Measurements from ENCODE around the gene BCAS3.

The BCAS3 gene

DNA sequence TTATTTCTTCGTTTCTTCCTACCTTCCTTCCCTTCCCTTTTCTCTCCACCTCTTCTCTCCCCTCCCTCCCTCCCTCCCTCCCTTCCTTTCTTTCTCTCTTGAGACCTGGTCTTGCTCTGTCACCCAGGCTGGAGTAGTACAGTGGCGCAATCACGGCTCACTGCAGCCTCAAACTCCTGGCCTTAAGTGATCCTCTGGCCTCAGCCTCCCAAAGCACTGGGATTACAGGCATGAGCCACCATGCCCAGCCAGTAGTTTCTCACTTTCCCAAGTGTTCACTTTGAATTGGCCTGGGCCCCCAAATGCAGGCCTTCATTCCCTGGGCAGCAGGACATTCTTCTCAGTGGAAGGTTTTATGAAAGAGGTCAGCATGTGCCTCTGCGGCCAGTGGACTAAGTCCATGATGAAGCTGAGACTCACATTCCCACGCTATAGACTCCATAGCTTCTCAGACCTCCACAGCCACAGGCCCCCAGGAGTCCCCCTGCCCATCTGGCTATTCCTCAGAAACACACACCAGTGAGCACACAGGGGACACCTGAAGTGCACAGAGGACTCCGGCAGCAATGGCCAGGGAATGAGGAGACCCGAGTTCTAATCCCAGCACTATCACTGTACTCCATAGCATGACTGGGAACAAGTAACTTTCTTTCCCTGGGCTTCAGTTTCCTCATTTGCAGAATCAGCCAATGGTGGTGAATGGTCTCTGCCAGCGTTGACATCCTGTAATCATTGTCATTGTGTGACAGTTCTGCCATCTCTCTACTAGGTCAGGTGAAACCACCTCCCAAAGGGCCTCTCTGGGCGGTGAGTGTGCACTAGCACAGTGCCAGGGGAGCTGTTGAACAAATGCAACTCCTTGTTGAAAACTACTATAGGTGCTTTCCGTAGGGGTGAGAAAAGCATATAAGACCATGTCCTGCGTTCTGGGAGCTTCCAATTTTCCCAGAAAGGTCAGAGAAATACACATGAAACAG is 652.8 kb downstream of the BCAS3 start:
- DNase-seq: no peak

DNA sequence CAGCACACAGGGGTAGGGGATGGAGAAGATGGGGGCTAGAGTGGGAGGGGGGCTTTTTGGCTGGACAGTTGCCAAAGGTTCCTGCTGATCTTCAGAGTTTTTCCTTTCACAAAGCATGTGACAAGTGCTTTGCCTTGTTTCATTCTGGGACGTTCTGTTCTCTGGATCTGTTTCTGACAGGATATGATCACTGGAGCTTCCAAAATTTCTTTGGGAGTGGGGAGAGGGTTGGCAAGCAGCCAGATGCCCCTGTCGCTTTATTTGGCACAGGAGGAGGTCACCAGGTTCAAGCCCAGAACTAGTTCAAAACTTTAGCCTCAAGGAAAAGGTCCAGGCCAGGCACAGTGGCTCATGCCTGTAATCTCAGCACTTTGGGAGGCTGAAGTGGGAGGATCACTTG is 653.5 kb downstream of the BCAS3 start:
- DNase-seq: no peak

DNA sequence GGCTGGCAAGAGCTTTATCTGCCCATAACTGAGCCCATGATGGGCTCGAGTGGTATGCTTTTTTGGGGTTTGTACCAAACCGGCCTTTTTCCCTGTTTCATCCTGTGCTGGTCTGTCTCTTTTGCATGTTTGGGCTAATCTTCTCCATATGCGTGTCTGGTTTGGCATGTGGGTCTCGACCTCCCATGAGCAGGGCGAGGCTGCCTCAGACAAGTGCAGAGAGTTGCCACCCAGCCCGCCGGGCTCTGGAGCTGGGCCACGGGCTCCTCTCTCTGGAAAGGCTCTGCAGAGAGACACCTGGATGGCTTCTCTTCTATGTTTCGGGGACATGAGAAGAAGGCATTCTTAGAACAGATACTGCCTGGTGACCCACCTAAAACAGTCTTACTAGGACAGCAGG is 654.2 kb downstream of the BCAS3 start:
- DNase-seq: no peak

DNA sequence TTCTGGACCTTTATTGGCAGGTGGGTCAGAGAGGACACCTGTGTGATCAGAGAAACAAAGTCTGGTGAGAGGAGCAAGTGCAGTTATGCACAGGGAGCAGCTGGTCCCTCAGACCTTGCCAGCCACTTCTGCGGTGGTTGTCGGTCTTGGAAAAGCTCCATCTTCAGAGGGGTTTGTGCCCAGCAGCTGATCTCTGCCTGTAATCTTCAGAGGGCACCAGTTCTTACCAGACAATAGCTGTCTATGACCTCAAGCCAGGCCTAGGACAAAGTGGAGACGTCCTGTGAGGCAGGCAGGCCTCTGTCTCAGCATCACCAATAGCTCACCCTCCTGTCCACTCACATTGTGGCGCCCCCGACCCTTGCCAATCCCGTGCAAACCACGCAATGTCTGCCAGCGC is 655.5 kb downstream of the BCAS3 start:
- DNase-seq: no peak

DNA sequence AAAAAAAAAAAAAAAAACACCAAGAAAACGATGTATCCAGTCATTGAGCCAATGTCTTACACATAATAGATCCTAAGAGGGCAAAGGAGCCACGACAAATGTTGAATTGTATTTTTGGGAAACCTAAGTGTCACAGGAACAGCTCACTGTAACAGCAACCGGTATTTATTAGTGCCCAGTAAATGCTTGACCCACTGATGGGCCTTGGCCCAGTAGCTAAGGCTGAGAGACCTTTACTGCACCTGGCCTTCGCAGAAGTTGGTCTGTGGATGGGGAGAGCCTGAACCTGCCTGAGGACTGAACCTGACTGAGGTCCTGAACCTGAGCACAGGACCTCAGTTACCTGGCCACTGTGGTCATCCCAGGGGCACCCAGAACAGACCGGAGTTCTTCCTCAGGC is 657.0 kb downstream of the BCAS3 start:
- no peak for DNase-seq

DNA sequence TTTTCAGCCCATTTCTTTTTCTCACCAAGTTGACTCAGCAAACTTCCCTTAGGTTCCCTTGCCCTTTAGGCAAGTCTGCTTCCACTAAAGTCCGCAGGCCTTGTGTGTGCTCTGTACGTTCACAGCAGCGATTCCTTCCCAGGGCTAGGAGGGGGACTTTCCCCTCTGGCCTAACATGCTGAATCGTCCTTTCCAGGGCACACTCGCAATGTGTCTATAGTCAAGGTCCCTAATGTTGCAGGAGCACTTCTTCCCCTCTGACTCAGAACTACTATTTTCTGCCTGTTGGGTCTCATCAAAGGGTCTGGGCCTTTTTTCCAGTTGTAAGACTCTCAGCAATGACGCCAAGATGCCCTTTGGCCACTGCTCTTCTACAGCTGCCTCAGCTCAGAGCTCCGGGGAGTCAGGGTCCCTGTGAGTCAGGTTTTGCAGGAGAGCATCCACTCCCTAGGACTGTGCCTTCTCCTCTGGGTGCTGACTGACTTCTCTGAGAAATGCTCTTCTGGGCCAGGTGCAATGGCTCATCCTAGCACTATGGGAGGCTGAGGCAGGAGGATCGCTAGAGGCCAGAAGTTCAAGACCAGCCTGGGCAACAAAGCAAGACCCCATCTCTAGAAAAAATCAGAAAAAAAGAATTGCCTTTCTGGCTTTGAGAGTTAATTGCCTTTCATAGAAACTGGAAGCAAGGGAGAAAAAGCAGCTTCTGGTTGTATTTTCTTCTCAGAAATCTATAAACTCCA is 657.6 kb downstream of the BCAS3 start:
- DNase-seq: no peak

DNA sequence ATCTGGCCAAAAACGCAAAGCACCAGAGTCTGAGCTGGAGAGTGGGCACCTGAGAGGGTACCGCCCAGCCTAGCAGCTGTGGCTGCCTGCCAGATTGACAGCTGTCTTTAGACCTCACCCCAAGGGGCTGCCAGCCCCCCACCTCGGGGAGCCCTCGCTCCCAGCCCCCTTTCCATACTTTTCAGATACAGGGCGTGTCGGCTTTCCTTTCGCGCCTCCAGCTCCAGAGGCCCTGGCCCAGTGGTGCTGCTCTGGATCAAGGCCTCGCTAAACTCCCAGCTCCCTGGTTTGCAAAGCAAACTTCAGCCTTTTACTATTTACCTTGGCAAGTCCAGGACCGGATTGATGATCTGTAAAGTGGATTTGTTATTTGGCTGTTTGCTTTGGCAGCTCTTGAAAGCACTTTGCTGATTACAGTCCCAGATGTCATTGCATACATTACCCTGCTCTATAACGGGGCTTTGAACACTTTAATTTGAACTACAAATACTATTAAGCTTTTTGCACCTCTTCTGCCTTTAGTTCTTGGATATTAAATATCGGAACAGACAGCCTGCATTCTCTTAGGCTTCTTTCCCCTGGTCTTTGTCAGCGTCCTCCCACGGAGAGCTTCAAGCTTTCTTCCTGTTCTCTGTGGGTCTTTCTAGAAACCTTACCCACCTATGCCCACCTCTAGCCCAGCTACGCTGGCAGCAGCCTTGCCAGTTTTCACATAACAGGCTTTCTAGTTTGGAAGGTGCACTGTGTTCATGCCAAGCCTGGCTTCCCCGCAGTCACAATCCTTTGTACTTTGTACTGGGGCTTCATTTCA is 658.4 kb downstream of the BCAS3 start:
- no peak for DNase-seq

DNA sequence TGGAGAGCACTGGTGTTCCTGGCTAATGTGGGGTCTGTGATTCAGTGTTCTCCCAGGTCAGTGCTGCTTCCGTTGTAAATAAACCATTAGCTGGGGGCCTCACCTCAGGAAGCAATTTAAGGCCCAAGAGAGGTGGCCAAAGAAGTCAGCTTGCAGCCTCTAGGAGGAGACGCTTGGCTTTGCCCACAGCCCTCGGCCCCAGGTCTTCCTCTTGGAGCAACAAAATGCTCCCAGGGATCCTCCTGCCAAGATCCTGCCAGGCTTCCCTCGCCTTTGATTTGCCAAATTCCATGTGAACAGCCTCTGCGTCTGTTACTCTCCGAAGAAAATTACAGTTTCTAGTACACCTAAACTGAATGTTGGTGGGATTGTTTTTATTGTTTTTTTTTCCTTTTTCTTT is 659.6 kb downstream of the BCAS3 start:
- DNase-seq: no peak

DNA sequence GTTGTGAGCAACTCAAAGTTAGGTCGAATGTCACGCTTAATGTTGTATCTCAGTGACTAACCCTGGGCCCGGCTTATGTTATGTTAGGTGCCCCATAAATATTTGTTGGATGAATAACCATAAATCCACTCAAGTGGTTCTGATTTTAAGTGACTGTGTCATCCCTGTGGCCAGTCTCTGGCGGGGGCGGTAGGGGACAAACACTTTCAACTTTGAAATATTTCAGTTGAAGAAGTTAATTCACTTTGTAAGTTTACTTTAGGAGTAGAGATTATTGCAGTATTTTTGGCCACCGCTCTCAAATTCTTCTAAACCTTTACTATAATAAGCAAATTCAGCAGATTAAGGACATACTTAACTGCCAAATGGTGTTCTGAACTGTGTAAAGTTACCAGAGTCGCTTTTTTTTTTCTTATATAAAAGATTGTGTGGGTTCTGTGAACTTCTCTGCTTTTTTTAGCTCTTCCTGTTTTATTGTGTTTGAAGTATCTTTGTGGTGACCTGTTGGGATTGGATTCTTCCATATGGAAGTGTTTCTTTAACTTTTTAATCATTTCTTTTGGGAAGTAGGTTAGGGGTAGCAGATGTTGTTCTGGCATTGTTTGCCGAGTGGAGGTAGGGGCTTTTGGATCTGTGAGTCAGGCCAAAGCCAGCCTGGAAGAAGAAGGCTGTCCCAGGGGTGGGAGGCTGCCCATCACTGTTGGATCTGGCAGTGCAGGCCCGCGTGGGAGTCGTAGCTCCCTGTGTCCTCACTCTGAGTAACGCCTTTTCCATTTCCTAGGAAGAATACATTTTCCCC is 660.5 kb downstream of the BCAS3 start:
- DNase-seq: no peak

DNA sequence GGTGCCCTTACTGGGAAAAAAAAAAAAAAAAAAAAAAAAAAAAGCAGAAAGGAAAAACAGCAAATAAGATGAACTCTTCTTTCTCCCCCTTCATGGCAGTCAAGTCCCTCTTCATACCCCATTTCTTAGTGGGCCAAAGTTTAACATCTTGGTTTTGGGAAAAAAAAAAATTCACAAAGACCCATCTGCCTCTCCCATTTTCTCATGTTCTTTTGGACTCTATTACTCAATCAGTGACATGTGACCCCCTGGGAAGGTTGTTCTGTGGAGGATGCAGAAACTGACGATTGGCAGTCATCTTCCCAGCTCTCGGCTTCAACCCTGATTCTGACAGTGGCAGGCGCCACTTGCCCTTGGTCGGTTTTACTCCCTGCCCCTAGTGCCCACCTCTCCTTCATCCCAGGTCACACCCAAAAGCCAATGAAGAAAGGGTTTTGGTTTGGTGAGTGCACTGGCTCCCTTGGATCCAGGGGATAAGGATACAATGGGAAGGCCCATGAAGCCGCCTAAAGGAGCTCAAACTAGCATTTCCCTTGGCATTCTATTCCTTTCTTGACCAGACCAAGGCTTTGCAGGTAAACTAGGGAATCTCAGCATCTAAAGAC is 661.3 kb downstream of the BCAS3 start:
- DNase-seq: no peak

DNA sequence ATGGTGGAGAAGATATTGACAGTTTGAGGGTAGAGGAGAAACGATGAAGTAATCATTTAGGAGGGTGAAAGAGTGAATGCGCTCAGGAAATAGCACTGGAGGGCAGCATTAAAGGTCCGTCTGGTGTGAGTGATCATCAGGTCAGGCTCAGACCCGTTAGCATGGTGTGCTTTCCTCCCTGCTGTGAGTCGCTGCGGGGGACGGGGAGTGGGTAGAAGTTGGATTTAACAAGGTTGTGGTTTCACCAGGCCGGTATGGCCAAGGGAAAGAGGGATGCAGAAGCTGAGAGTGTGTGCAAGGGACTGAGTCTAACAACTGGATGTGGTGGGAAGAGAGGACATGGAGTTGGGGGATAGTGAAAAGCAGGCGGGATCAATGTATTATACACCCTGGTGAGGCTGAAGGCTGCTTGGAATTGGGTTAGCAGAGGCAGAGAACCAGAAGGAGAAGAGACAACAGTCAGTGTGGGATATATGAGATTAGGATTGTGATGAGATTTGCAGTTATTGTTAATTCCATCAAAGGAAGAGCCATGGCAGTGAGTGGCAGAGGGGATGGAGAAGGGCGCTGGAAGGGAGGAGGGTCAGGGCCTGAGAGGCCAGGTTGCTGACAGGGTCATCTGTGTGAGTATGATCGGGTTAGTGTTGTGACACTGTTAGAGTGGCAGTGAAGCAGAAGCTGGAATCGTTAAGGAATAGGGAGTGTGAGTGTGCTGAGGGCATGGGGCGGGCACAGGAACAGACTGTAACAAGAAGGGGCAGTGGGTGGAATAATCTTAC is 663.0 kb downstream of the BCAS3 start:
- peak; percentile 66 for DNase-seq

DNA sequence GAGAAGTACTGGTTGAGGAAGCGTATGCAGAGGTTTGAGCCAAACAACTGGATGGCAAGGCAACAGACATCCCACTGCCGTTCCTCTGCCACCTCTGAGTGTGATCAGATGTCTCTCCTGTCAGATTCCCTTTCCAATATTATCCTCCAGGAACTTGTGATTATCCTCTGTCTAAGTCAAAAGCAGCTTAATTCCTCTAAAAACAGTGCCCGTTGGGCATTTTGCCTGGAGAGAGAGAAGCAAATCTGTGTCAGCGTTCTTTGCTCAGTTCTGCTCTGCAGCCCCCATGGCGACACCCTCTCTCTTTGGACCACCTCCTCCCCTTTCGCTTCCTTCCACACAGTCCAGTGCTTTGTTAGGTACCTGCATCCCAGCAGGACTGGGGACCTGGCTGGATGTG is 665.9 kb downstream of the BCAS3 start:
- DNase-seq: no peak

DNA sequence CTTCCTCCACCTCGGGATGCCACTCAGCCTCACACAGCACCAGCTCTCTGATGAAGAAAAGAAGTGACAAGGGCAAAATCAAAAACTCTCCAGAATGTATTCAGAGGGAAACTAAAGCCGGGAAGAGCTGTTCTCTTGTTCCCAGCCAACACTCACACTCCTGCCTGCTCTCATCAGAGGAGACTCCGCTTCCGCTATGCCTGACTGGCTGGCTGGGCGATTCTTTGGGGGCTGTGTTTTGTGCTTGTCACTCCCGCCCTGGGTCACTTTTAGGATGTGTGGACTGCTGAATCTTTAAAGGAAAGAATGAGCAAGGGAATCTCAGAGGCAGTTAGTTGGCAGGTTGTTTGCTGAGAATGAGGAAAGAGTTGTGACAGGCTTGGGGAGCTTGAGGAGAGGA is 667.4 kb downstream of the BCAS3 start:
- peak; percentile 77 for DNase-seq

DNA sequence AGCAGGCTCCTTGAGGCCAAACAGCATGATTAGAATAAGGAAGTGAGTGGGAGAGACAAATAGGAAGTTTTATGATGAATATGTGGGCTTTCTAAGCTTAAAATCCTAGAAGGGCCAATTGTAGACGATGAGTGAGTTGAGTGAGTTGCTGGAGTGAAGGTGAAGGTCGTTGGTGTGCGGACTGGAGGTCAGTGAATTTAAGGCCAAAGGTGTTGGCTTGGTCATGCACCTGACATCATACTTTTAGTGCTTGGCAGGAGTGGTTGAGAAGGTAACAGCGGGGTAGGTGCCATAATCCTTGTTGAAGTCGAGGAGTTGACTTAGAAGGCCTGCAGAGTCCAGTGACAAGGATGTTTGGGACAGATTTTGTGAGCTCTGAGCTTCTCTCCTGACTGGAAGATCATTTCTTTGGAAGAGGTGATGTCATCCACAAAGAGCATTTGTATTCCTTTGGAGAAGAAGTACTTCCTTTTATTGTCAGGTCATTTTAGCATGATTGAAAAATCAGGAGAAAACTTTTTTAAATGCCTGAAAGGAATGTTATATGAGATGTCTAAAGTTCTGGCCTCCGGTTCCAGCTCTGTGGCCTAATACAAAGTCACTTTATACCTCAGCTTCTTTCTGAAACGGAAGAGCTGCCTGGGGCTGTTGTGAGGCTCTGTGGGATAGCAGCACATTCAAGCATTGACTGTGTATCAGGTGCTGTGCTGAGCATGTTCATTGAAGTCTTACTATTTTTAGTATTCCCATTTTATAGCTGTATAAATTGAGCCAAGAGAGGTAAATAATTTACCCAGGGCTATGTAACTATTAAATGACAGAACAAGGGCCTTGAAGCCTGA is 668.4 kb downstream of the BCAS3 start:
- DNase-seq: no peak

DNA sequence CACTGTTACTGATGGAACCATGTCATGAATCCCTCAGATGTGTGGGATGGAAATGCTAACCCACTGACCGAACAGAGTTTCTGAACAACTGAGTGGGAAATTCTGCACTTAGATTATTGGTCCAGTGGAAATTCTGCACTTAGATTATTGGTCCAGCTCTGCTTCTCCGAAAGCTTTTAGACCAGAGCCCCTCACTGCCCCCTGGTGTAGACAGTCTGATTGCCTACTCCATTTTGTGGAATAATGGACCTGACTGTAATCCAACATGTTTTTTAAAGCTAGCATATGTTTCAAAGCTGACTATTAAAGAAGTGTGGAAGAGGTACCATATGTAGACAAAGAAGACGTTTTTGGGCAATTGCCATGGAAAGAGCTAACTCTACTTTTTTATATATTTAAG is 671.7 kb downstream of the BCAS3 start:
- no peak for DNase-seq

DNA sequence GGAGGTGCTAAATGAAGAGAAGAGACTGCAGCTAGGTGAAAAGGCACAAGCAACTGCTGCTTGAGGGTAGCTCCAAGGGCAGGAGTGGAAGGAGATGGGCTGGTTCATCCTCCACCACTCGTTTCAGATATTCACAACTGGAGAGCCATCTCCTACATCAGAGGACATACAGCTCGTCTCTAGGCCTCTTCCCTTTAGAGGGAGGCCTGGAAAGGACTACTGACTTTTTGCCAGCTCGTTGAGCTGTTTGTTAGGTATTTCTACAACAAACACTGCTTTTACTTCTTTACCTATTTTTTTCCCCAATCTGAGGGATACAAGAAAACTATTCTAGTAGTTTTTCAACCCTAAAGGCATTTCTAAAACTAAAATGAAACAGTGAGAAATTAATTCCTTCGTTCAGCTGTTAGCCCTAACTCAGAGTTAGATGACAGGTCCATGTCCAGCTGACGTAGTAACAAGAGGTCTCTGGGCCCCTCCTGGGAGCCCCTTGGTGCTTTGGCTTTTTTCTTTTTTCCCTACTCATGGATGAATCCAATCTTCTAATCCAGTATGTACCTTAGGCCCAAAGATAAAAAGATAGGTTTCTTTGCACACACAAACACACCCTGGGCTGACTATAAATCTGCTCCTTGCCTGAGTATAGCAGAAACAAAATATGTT is 674.2 kb downstream of the BCAS3 start:
- DNase-seq: no peak

DNA sequence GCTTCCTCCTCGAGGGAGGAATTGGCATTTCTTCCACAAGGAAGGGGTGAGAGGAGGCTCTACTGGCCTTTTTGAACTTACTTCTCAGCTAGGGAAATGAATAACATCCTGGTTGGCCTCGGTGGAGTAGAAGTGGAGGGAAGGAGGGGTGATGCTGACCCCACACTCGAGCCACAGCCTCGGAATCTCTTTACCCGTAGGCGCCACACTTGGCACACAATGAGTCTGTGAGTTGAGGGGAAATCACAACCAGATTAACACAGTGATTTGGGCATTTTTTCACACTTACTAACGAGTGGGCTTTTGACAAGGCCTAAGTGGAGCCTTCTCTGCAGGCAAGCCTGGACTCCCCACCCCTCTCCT is 674.7 kb downstream of the BCAS3 start:
- DNase-seq: no peak

DNA sequence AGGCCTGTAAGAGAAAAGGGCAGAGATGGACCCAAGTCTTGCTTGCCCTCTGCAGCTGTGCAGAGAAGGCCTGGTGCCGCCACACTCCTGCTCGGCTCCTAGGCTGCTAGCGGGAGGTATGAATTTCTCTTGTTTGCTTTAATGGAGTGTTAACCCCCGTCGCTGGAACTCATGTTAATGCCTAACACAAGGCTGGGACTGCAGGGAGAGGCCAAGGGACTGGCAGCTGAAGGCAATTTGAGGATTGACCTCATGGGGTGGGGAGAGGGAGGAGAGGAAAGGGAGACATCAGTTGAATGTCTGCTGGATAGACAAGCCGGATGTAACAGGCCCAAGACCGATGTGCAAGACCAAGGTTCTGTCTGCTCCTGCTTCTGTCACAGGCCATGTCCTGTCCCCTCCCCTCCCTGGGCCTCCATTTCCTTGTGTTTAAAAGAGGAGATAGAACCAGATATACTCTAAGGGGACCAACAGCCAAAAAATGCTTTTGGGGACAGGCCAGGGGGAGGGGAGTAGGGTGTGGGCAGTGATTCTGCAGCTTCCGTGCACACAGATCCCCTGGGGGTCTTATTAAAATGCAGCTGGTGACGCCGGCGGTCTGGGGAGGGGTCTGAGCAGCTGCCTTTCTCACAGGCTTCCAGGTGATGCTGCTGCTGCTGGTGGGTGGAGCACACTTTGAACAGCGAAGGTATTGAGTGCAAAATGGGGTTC is 675.3 kb downstream of the BCAS3 start:
- peak; percentile 67 for DNase-seq

DNA sequence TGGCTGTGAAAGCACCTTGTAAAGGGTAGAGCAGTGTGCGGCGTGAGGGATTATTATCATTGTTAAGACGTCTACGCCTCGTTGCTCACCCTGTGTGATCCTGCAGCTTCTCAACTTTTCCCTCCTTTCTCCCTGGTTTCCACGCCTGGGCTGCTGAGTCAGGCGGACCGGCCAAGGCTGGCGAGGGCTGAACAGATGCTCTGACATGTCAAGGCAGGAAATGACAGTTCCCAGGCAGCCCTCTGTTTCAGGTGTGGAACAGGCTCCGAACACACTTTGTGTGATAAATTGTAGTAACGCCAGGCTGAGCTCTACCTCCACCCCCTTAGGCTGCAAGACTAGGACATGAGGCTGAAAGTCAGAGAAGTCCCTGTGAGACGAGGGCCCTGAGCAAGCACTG is 676.0 kb downstream of the BCAS3 start:
- no peak for DNase-seq

All from eye (tissue), 1 donor.